Activated naive CD4-positive, alpha-beta T cell treated with anti-CD3 and anti-CD28 coated beads, Interleukin-2, amount 50 U/mL, for 24 hours (primary cell): ENCODE data around the gene THYN1.
"Not testable (repeated sequence)": the region's sequence is repeated elsewhere in the genome, so short reads cannot be mapped to it uniquely, and the experiment has no call there.

Source experiments
- H3K27ac Mint-ChIP-seq: one replicate; pipeline ENCODE4 v1.8.0; 2021; ENCODE audit warnings: mild to moderate bottlenecking, mixed read lengths
- H3K27me3 Mint-ChIP-seq: one replicate; pipeline ENCODE4 v1.8.0; 2021; ENCODE audit warnings: mixed read lengths
- H3K36me3 Mint-ChIP-seq: one replicate; pipeline ENCODE4 v1.8.0; 2021; ENCODE audit warnings: mixed read lengths
- H3K4me1 Mint-ChIP-seq: one replicate; pipeline ENCODE4 v1.8.0; 2021; ENCODE audit warnings: mixed read lengths
- H3K4me3 Mint-ChIP-seq: one replicate; pipeline ENCODE4 v1.8.0; 2021; ENCODE audit warnings: mild to moderate bottlenecking, mixed read lengths
- H3K9me3 Mint-ChIP-seq: one replicate; pipeline ENCODE4 v1.8.0; 2021; ENCODE audit warnings: mixed read lengths

THYN1 gene

DNA sequence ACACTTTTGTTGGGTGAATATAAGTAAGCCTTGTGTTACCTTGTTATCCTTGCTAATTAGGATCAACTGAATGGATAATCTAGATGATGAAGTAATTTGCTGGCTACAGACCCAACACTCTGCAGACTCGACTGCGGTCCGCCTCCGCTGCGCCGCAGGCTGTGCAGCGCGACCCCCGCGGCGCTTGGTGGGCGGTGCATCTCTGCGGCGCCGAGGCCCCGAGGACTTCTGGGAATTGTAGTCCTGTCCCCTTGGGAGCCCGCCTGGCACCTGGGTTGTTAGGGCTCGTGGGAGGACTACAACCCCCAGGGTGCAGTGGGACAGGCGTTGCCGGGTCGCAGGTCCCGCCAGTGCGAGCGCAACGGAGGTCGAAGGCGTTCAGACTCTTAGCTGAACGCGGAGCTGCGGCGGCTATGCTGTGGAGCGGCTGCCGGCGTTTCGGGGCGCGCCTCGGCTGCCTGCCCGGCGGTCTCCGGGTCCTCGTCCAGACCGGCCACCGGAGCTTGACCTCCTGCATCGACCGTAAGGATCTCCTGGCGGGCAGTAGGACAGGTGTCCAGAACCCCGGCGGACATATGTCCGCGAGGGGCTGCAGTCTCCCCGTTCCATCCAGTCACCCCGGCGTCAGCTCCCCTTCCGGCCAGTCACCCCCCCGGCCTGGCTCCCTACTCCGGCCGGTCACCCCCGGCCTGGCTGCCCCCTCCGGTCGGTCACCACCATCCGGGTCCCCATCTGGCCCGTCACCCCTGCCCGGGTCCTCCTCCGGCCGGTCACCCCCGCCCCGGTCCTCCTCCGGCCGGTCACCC, at the start of gene THYN1, which contains the start of gene ACAD8:
THYN1 (minus strand) TSS at position 165 of the 806 bp plus-strand sequence. CDS start 470 bp downstream, outside the sequence.
ACAD8 (plus strand) TSS at position 381 of the 806 bp plus-strand sequence; CDS start at position 414, 33 bp downstream.
- peak within 1 kb of the TSS; percentile 93 for H3K27ac Mint-ChIP-seq
- H3K4me1 Mint-ChIP-seq, result peaks cover 34% of the 10 kb centered on the region
- H3K27me3 Mint-ChIP-seq, result no peaks in the 10 kb centered on the region
- peak within 1 kb of the TSS; percentile 98 for H3K4me3 Mint-ChIP-seq
- H3K9me3 Mint-ChIP-seq, result no peaks in the 10 kb centered on the region
- no peaks in the 10 kb centered on the region for H3K36me3 Mint-ChIP-seq

DNA sequence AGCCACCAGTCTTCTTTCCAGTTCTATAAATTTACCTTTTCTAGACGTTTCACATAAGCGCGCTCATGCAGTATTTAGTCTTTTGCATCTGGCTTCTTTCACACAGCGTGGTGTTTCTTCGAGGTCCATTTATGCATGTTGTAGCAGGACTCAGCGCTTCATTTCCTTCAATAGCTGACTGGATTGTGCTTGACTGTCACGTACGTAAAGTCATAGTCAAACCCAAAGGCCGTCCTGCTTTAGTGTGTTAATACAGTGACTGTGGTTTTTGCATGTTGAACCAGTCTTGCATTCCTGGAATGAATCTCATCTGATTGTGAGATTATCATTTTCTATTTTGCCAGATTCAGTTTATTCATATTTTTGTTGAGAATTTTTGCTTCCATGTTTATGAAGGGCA, 41.5 kb upstream of the THYN1 start:
- Mint-ChIP-seq H3K4me3 (no peak overlapping the region), H3K4me1 (no peaks in the 10 kb centered on the region), H3K9me3 (no peaks in the 10 kb centered on the region), H3K36me3 (peaks cover 3% of the 10 kb centered on the region), H3K27ac (no peak overlapping the region), H3K27me3 (no peaks in the 10 kb centered on the region)

DNA sequence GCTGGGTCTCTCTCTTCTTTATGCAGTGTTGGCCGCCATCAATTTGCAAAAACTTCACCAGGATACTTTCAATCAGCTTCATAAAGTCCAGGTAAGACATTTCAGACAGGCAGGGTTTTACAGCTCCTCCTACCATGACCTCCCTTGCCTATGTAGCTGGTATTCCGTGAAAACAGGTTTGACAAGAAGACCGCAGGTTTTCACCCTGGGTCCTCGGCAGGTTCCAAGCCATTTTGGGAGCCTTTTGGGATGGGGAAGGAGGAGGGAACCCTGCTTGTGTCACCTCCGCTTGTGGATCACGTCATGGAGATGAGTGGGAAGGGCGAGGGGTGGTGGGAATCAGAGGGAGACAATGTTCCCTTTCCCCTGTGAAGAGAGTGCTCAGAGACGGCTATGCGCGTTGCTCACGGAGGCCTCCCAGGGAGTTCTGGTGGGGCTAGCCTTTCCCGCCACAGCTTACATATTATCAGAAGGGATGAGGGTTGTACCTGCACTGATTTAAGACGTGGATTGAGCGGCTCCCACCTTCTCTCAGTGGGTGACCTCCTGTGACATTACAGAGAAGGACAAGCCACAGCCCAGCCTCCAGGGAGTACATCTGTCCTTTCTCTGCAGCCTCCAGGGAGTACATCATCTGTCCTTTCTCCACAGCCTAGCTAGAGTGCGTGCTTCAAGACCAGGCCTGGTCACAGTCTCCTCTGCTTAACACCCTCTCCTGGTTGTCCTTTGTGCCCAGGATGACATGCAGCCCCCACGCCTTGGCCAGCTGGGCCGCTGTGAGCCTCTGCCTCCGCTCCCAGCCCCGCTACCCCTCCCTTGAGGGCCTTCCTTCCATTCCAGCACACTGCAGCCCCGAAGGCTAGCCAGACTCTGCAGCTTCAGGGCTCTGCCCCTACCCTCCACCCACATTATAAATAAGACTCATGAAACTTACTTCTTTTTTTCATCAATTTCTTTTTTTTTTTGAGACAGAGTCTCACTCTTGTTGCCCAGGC, 40.3 kb upstream of the THYN1 start:
- H3K27me3 Mint-ChIP-seq, result no peaks in the 10 kb centered on the region
- H3K4me1 Mint-ChIP-seq, result no peaks in the 10 kb centered on the region
- no peaks in the 10 kb centered on the region for H3K9me3 Mint-ChIP-seq
- H3K27ac Mint-ChIP-seq, result no peak overlapping the region
- no peak overlapping the region for H3K4me3 Mint-ChIP-seq
- H3K36me3 Mint-ChIP-seq, result no peaks in the 10 kb centered on the region

DNA sequence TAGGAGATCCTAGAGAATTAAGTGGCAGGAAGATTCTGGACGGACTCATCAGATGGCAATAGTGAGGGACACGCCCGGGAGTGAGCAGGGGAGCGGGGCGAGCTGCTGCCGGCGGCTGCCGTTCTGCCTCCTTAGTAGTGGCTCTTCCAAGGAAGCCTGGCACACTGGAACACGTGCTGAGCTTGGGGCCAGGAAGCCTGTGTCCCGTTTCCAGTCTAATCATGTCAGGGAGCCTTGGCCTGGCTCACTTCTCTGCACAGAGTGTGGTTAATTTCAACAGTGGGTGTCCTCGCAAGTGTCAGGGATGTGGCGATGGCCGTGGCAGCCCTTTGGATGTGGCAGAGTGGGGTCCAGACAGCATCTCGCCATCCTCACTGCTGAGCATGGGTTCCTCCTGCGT, 39.5 kb upstream of the THYN1 start:
- no peaks in the 10 kb centered on the region for H3K4me1 Mint-ChIP-seq

DNA sequence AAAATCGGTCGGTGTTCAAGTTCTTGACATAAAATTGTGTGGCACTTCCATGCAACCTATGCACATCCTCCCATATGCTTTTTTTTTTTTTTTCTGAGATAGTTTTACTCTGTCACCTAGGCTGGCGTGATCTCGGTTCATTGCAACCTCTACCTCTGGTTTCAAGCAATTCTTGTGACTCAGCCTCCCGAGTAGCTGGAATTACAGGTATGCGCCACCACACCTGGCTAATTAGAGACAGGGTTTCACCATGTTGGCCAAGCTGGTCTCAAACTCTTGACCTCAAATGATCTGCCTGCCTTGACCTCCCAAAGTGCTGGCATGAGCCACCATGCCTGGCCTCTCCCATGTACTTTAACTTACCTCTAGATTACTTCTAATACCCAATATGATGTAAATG, 38.0 kb upstream of the THYN1 start:
- H3K4me1 Mint-ChIP-seq, result no peaks in the 10 kb centered on the region
- H3K27me3 Mint-ChIP-seq, result no peaks in the 10 kb centered on the region
- no peaks in the 10 kb centered on the region for H3K9me3 Mint-ChIP-seq
- no peaks in the 10 kb centered on the region for H3K36me3 Mint-ChIP-seq
- H3K27ac Mint-ChIP-seq, result peak overlapping the region; percentile 19
- H3K4me3 Mint-ChIP-seq, result no peak overlapping the region

More for the DNA sequence above, 39.5 kb upstream of the THYN1 start:
- Mint-ChIP-seq H3K36me3 (no peaks in the 10 kb centered on the region), H3K27ac (no peak overlapping the region), H3K9me3 (no peaks in the 10 kb centered on the region), H3K4me3 (no peak overlapping the region), H3K27me3 (no peaks in the 10 kb centered on the region)

DNA sequence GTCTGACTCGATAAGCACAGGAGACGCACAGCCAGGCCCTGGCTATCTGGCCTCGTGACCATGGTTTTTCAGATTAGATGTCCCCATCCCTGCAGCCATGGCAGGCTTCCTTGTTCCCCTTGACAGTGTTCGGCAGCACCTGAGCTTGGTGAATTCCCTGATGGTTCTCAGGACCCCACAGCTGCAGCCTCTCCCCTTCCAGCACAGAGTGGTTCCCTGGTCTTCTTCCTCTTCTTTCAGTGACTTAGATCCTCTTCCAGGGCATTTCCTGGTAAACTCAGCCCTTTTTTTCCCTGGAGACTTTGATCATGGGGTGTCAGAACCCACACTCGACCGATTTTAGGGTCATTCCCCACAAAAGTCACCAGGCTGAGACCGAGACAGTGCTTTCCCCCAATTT, 37.5 kb upstream of the THYN1 start:
- Mint-ChIP-seq H3K27ac (peak overlapping the region; percentile 19), H3K9me3 (no peaks in the 10 kb centered on the region), H3K4me1 (no peaks in the 10 kb centered on the region), H3K36me3 (no peaks in the 10 kb centered on the region), H3K4me3 (no peak overlapping the region), H3K27me3 (no peaks in the 10 kb centered on the region)

DNA sequence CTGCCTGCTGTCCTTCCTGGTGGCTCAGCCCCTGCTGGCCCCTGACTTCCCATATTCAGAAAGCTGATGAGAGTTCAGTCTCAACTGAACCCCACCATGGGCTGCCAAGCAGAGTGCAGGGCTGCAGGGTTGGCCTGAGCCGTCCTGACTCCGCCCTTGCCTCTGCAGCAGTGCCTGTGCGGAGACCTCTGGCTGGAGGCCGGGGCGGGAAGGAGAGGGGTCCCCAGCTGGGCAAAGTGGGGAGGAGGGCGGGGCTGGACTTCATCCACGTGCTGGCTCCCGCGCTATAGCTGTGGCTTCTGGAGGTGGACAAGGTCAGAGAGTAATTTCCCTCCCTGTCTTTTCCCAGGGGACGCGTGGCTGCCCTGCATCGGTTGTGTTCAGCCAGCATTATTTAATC, 36.6 kb upstream of the THYN1 start:
- H3K9me3 Mint-ChIP-seq, result no peaks in the 10 kb centered on the region
- no peak overlapping the region for H3K27ac Mint-ChIP-seq
- no peaks in the 10 kb centered on the region for H3K36me3 Mint-ChIP-seq
- no peak overlapping the region for H3K4me3 Mint-ChIP-seq
- no peaks in the 10 kb centered on the region for H3K4me1 Mint-ChIP-seq
- H3K27me3 Mint-ChIP-seq, result no peaks in the 10 kb centered on the region

DNA sequence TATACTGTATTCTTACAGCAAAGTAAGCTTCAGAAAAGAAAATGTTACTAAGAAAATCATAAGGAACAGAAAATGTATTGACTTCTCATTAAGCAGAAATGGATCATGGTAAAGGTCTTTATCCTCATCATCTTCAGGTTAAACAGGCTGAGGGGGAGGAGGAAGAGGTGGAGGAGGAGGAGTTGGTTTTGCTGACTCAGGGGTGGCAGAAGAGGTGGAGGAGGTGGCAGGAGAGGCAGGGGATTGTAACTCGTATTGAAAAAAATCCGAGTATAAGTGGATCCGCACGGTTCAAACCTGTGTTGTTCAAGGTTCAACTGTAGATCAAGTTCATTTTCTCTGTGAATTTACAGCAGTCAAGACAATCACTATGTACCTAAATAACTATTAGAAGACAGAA, 36.0 kb upstream of the THYN1 start:
- Mint-ChIP-seq H3K27ac (no peak overlapping the region), H3K27me3 (no peaks in the 10 kb centered on the region), H3K36me3 (no peaks in the 10 kb centered on the region), H3K9me3 (no peaks in the 10 kb centered on the region), H3K4me3 (no peak overlapping the region), H3K4me1 (no peaks in the 10 kb centered on the region)

DNA sequence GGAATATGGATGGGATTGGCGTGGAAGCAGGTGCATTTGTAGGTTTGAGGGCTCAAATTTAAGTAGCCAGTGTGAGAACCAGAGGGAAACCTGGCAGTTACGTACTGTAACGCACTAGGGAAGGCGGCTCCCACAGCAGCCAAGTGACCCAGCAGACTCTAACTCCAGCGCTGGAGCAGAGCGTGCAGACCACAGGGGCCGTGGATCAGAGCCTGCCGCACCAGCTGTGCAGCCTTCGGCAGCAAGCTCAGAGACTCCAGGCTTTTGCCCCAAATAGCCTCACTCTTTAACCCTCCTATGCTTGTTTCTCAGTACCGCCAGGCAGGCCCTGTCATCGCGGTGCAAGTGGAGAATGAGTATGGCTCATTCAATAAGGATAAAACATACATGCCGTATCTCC, 35.3 kb upstream of the THYN1 start:
- no peaks in the 10 kb centered on the region for H3K27me3 Mint-ChIP-seq
- no peaks in the 10 kb centered on the region for H3K4me1 Mint-ChIP-seq
- H3K4me3 Mint-ChIP-seq, result no peak overlapping the region
- H3K27ac Mint-ChIP-seq, result no peak overlapping the region
- H3K36me3 Mint-ChIP-seq, result no peaks in the 10 kb centered on the region
- H3K9me3 Mint-ChIP-seq, result no peaks in the 10 kb centered on the region

DNA sequence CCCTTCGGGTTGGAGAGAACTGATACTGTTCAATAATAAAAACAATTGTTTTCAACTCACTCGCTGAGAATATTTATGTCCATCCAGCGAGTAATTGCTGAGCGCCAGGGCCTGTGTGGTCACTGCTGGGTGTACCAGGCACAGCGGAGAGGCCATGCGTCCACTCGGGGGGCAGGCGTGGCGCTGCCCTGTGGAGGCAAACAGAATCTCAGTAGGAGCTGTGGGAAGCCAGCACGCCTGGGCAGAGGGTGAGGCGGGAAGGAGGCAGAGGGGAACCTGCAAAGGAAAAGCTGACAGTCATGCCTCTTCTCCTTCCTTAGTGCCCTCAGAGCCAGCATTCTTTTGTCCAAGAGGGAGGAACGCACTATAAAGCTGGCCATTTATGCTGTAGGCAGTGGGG, 34.4 kb upstream of the THYN1 start:
- no peaks in the 10 kb centered on the region for H3K4me1 Mint-ChIP-seq
- no peaks in the 10 kb centered on the region for H3K27me3 Mint-ChIP-seq
- H3K36me3 Mint-ChIP-seq, result no peaks in the 10 kb centered on the region
- no peak overlapping the region for H3K27ac Mint-ChIP-seq
- no peaks in the 10 kb centered on the region for H3K9me3 Mint-ChIP-seq
- H3K4me3 Mint-ChIP-seq, result no peak overlapping the region

DNA sequence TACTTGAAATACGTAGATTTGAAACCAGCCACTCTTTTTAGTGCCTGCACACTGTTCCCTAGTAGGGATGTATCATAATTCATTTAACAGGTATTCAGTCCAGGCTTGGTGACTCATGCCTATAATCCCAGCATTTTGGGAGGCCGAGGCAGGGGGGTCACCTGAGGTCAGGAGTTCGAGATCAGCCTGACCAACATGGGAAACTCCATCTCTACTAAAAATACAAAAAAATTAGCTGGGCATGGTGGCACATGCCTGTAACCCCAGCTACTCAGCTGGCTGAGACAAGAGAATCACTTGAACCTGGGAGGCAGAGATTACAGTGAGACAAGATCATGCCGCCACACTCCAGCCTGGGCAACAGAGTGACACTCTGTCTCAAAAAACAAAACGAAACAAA, 31.2 kb upstream of the THYN1 start:
- H3K27me3 Mint-ChIP-seq, H3K4me3 Mint-ChIP-seq, H3K9me3 Mint-ChIP-seq, H3K36me3 Mint-ChIP-seq, H3K27ac Mint-ChIP-seq, H3K4me1 Mint-ChIP-seq: not testable (repeated sequence)

DNA sequence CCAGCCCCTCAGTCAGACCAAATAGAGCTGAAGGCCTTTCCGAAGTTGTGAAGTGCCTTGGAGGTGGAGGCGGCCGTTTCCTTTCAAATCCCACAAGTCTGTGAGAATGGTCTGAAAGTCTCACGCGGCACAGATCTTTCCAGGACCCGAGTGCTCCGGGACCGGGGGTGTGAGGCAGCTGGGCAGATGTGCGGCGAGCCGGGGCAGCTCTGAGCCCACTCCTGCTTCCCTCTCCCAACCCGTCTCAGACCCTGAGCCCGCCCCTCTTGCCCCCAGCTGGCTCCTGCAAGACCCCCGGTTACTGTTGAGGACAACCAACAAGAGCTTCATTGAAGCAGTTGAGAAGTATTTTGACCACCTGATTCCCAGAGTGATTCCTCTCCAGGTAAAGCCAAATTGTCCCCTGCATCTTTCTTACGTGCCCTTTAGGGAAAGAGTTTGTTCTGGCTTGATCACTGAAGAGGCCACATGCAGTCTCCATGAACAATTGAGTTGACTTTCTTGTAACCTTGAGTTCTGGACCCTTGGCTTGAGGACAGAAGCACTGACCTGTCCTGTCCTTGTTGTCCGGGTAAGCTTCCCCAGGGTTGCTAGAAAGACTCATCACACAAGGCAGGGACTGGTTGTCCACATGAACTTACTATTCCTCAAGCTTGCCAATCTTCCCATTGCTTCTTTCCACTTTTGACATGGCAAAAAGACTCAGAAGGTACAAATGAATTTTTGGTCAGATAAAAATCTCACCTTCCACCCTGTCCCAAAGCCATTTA, 30.5 kb upstream of the THYN1 start:
- Mint-ChIP-seq H3K27ac (no peak overlapping the region), H3K9me3 (no peaks in the 10 kb centered on the region), H3K27me3 (no peaks in the 10 kb centered on the region), H3K4me1 (peaks cover 4% of the 10 kb centered on the region), H3K4me3 (no peak overlapping the region), H3K36me3 (peaks cover 3% of the 10 kb centered on the region)

DNA sequence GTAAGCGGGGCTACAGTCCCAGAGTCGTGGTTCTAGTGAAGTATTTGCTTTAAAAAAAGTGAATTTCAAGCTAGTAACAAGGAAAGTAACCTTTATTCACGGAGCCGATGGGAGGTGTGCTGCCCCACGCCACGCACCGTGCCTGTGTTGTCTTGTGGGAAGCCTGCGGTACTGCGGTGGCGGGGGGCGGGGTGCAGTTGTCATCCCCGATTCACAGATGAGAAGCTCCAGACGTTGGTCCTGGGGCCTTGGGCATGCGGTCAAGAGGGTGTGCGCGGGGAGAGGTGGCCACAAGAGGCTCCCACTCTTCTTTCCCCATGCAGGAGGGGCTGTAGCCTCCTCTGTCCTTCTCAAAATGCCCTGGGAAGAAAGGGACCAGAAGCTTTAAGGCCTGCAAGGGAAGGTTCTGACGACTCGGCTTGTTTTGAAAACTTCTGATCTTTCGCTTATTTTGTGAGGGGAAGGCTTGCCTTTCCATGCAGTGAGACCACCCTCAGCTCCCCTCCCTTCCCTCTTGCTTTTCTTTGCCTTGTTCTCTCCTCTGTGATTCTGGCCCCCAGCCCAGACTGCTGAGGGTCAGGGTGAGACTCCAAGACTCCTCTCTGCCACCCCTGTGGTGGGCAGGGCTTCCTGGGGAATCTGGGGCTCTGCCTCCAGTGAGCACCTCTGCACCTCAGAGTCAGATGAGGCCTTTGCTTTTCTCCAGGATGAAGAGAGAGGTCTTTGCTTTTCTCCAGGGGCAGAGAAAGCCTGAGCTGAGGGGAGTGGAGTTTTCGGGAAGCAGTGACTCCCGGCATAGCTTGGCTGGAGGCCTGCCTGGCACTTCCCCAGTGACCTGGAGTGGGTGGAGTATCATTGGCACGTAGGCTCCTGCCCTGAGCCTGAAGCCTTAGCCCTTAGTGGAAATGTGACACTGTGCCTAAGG, 29.2 kb upstream of the THYN1 start:
- Mint-ChIP-seq H3K27ac (no peak overlapping the region), H3K27me3 (no peaks in the 10 kb centered on the region)

DNA sequence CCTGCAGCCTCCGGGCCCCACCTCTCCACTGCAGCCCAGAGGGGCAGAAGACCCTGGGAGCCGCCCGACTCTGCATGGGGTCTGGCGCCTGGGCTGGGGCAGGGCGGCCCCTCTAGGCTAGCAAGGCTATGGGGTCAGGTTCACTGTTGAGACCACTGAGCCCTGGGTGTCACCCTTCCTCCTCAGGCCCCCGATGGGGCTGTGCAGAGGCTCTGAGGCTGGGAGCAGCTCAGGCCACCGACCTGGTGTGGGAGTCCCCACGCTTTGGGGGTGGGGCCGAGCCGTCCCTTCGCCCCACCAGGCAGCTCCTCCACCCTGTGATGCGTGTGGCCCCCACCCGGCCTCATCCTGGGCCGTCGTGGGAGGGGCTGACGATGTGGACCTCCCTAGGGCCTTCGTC, 28.5 kb upstream of the THYN1 start:
- H3K4me3 Mint-ChIP-seq, H3K27me3 Mint-ChIP-seq, H3K36me3 Mint-ChIP-seq, H3K9me3 Mint-ChIP-seq, H3K27ac Mint-ChIP-seq, H3K4me1 Mint-ChIP-seq: not testable (repeated sequence)

More for the DNA sequence above, 29.2 kb upstream of the THYN1 start:
- H3K4me3 Mint-ChIP-seq, result no peak overlapping the region
- H3K9me3 Mint-ChIP-seq, result no peaks in the 10 kb centered on the region
- H3K4me1 Mint-ChIP-seq, result peaks cover 4% of the 10 kb centered on the region
- H3K36me3 Mint-ChIP-seq, result peaks cover 3% of the 10 kb centered on the region
